WI38 (cell line): ENCODE measurements around the gene AHSG.

ENCODE experiments used
- H3K4me3 ChIP-seq: 2 replicates; pipeline ENCODE4 v1.5.1; 2011; ENCODE audit warnings: low read depth, mild to moderate bottlenecking, control low read depth, low read length
- CTCF ChIP-seq: IDR thresholded peaks from 2 replicates; pipeline ENCODE4 v1.5.1; 2012; ENCODE audit warnings: low read depth, mild to moderate bottlenecking, control low read depth, low read length

AHSG gene

GRCh38 chr3:186653984-186654383 lies 41.1 kb downstream of the AHSG start:
- TF ChIP-seq CTCF: no peak
- no peak overlapping the region for H3K4me3 ChIP-seq

GRCh38 chr3:186663361-186664118 lies 50.7 kb downstream of the AHSG start:
- TF ChIP-seq CTCF: no peak
- no peak overlapping the region for H3K4me3 ChIP-seq

- no peak overlapping the region for H3K4me3 ChIP-seq
- TF ChIP-seq CTCF: no peak
Observed at GRCh38 chr3:186664119-186664495, 51.2 kb downstream of the AHSG start.

- no peak overlapping the region for H3K4me3 ChIP-seq
Observed at GRCh38 chr3:186664506-186664905, 51.6 kb downstream of the AHSG start.

GRCh38 chr3:186665625-186666188 lies 52.8 kb downstream of the AHSG start, which contains the start of gene HRG:
HRG (plus strand) TSS chr3:186666014; CDS start chr3:186666032, 18 bp downstream.
- H3K4me3 ChIP-seq: no peak within 1 kb of the TSS
- no peak for TF ChIP-seq CTCF

More at GRCh38 chr3:186664506-186664905, 51.6 kb downstream of the AHSG start:
- no peak for TF ChIP-seq CTCF

- no peak overlapping the region for H3K4me3 ChIP-seq
- TF ChIP-seq CTCF: no peak
Observed at GRCh38 chr3:186668426-186668825, 55.6 kb downstream of the AHSG start.

- no peak for TF ChIP-seq CTCF
- H3K4me3 ChIP-seq: no peak overlapping the region
Observed at GRCh38 chr3:186669378-186670084, 56.7 kb downstream of the AHSG start.
